K562 (cell line): ENCODE results near the gene FAM171A2. TPM values are rescaled to one million over a fixed set of nuclear protein-coding genes. Genes with fewer than 3 reads are reported as not detected.

ENCODE experiments used
- ESRRA ChIP-seq: fragments of 450-650 bp; IDR thresholded peaks from 2 replicates; pipeline ENCODE4 v1.6.1; 2014; ENCODE audit warnings: low read depth, mild to moderate bottlenecking, moderate library complexity, borderline replicate concordance
- ETV5 ChIP-seq: sonication (generic); formaldehyde crosslinking; IDR thresholded peaks from 2 replicates; pipeline ENCODE4 v1.4.0; 2020; ENCODE audit warnings: low read depth, mild to moderate bottlenecking, missing genetic modification reagents
- FOXK2 ChIP-seq, 2 experiments: fragments of 450-650 bp; IDR thresholded peaks in 1 of 2; conservative IDR thresholded peaks in 1 of 2; 2 replicates each; pipeline ENCODE4 v1.6.1; 2016; ENCODE audit warnings: low read depth in 2 of 2, mild to moderate bottlenecking in 1 of 2
- IFI16 ChIP-seq: fragments of 250-450 bp; sonication (Bioruptor Pico); IDR thresholded peaks from 2 replicates; pipeline ENCODE4 v2.1.2; 2022; ENCODE audit warnings: mild to moderate bottlenecking, inconsistent platforms
- SETDB1 ChIP-seq: IDR thresholded peaks from one replicate; pipeline ENCODE4 v1.6.1; 2012; ENCODE audit warnings: low read length, control low read depth, inconsistent platforms
- SIX5 ChIP-seq, 2 experiments: IDR thresholded peaks; 2 replicates each; pipeline ENCODE4 v1.6.1; 2011; ENCODE audit warnings: low read length in 2 of 2, borderline replicate concordance in 1 of 2, low read depth in 1 of 2, mild to moderate bottlenecking in 1 of 2, moderate library complexity in 1 of 2; ENCODE audit not compliant: insufficient read depth in 1 of 2
- ZC3H11A ChIP-seq: IDR thresholded peaks from 2 replicates; pipeline ENCODE4 v1.6.1; 2012; ENCODE audit warnings: low read depth, low read length, improper control_type of control experiment
- ZEB2 ChIP-seq: fragments of 450-650 bp; IDR thresholded peaks from 2 replicates; pipeline ENCODE4 v1.6.1; 2016
- ZKSCAN8 ChIP-seq: fragments of 200-800 bp; sonication (Bioruptor generic); IDR thresholded peaks from 2 replicates; pipeline ENCODE4 v1.6.1; 2016; ENCODE audit warnings: missing genetic modification characterization, missing compliant biosample characterization
- ZNF121 ChIP-seq: sonication (generic); formaldehyde crosslinking; conservative IDR thresholded peaks from 2 replicates; pipeline ENCODE4 v1.8.0; 2022; ENCODE audit warnings: missing genetic modification reagents
- ZNF197 ChIP-seq: fragments of 200-800 bp; sonication (Bioruptor generic); IDR thresholded peaks from 2 replicates; pipeline ENCODE4 v1.6.1; 2016; ENCODE audit warnings: low read depth, missing genetic modification characterization, missing compliant biosample characterization
- ZNF316 ChIP-seq: fragments of 450-650 bp; IDR thresholded peaks from 2 replicates; pipeline ENCODE4 v1.6.1; 2016
- ZNF408 ChIP-seq: fragments of 250-450 bp; sonication (Bioruptor Pico); IDR thresholded peaks from 2 replicates; pipeline ENCODE4 v1.4.0; 2020; ENCODE audit warnings: low read depth, mild to moderate bottlenecking, moderate library complexity
- ZNF780A ChIP-seq: fragments of 250-450 bp; sonication (Bioruptor Pico); IDR thresholded peaks from 2 replicates; pipeline ENCODE4 v1.5.0; 2021; ENCODE audit warnings: mild to moderate bottlenecking
- ZNF785 ChIP-seq: fragments of 250-450 bp; sonication (Bioruptor Pico); IDR thresholded peaks from 2 replicates; pipeline ENCODE4 v1.4.0; 2020; ENCODE audit warnings: mild to moderate bottlenecking
- polyA plus RNA-seq, 8 experiments: library from polyadenylated mRNA; depleted of rRNA in 4 of 8; stranded (reverse) in 5 of 8; unstranded in 3 of 8; fragments of >200 nt; fragmentation: Nextera tagmentation in 2 of 8; fragmentation: Illumina TruSeq in 1 of 8; extraction: Ambion mirVana in 2 of 8; extraction: Trizol in 1 of 8; gene quantifications; 2 replicates each; pipeline versions ENCODE4 v1.2.1 to v1.2.3, GENCODE V29; 2011 to 2014; ENCODE audit warnings: inconsistent platforms in 1 of 8, missing spikeins in 1 of 8
- total RNA-seq, 7 experiments: library from RNA; depleted of rRNA in 6 of 7; stranded (reverse); fragments of >200 nt in 6 of 7; fragmentation: Illumina TruSeq in 2 of 7; extraction: Trizol in 2 of 7; gene quantifications; 2 replicates each; pipeline versions ENCODE4 v1.2.1 to v1.2.3, GENCODE V29; 2011 to 2021; ENCODE audit warnings: low replicate concordance in 1 of 7
- TF ChIP-seq, protein P1 (sequence below): fragments of 450-650 bp; IDR thresholded peaks from 2 replicates; pipeline ENCODE4 v1.6.1; 2016
- TF ChIP-seq, protein P2 (sequence below): sonication (generic); formaldehyde crosslinking; IDR thresholded peaks from 2 replicates; pipeline ENCODE4 v1.8.0; 2022; ENCODE audit warnings: mild to moderate bottlenecking, low read depth, missing genetic modification reagents
- TF ChIP-seq, protein P3 (sequence below), 3 experiments: fragments of 200-800 bp in 1 of 3; fragments of 250-450 bp in 1 of 3; fragments of 450-650 bp in 1 of 3; sonication (Bioruptor Pico) in 1 of 3; sonication (Bioruptor generic) in 1 of 3; formaldehyde crosslinking in 1 of 3; IDR thresholded peaks; 2 replicates each; pipeline versions ENCODE4 v1.6.1 to v1.8.0; 2016 to 2022; ENCODE audit warnings: mild to moderate bottlenecking in 2 of 3, missing genetic modification characterization in 2 of 3, missing compliant biosample characterization in 1 of 3, moderate library complexity in 1 of 3
- TF ChIP-seq, protein P4 (sequence below), 2 experiments: fragments of 250-450 bp in 1 of 2; fragments of 450-650 bp in 1 of 2; sonication (Bioruptor Pico) in 1 of 2; IDR thresholded peaks; 2 replicates each; pipeline versions ENCODE4 v1.6.1 to v1.8.0; 2016 to 2021; ENCODE audit warnings: mild to moderate bottlenecking in 2 of 2, moderate library complexity in 2 of 2, missing compliant biosample characterization in 1 of 2, missing genetic modification characterization in 1 of 2
- TF ChIP-seq, protein P5 (sequence below), 2 experiments: fragments of 200-800 bp in 1 of 2; sonication (Bioruptor generic) in 1 of 2; sonication (generic) in 1 of 2; formaldehyde crosslinking in 1 of 2; IDR thresholded peaks in 1 of 2; conservative IDR thresholded peaks in 1 of 2; 2 replicates each; pipeline versions ENCODE4 v1.5.0 to v1.6.1; 2016 to 2020; ENCODE audit warnings: missing compliant biosample characterization in 1 of 2, missing genetic modification characterization in 1 of 2, missing genetic modification reagents in 1 of 2

FAM171A2 gene
- total and polyA plus RNA-seq, 9 of the 15 experiments (the other 6 are each of a cell fraction or from before 2014, with no cell fraction given) = 0.10 to 10.2 (median 2.0) TPM; not detected in 1

DNA sequence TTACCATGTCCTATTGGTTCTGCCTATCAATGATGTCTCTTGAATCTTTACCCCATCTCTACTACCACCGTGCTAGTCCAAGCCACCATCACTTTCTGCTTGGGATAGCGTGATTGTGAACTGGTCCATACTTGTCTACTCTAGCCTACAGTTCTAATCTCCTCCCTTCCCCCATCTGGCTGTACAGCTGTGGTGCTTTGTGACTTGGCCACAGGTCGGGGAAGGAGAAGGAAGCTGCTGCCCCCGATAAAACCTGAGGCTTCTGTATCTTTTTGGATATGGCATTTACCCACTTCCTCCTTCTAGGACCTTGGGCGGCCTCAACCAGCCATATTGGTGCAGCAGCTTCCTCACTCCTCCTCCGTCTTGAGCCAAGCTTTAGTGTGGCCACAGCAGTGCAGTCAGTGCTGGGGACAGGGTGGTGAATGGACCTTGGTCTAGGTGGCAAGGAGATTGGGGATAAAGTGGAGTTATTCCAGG is 26.1 kb upstream of the FAM171A2 start (continued):
- TF ChIP-seq SIX5 (IDR thresholded peaks at IDR 0.05; ENCODE audit: borderline replicate concordance in 1 of 2, insufficient read depth in 1 of 2, low read depth in 1 of 2, low read length in 2 of 2) = no peak
- no peak for TF ChIP-seq ZEB2
- no peak for TF ChIP-seq ZNF121 (CRISPR knock-in tag)
- TF ChIP-seq ESRRA = no peak
- TF ChIP-seq ZC3H11A = no peak
- no peak for TF ChIP-seq FOXK2 (conservative IDR thresholded peaks at IDR 0.05 in 1 of 2, IDR thresholded peaks at IDR 0.05 in 1 of 2; ENCODE audit: low read depth in 2 of 2)
- no peak for TF ChIP-seq ZNF316
- TF ChIP-seq, protein P1, sequence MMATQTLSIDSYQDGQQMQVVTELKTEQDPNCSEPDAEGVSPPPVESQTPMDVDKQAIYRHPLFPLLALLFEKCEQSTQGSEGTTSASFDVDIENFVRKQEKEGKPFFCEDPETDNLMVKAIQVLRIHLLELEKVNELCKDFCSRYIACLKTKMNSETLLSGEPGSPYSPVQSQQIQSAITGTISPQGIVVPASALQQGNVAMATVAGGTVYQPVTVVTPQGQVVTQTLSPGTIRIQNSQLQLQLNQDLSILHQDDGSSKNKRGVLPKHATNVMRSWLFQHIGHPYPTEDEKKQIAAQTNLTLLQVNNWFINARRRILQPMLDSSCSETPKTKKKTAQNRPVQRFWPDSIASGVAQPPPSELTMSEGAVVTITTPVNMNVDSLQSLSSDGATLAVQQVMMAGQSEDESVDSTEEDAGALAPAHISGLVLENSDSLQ = no peak
- TF ChIP-seq ZNF408 (CRISPR knock-in tag) = no peak
- TF ChIP-seq, protein P2, sequence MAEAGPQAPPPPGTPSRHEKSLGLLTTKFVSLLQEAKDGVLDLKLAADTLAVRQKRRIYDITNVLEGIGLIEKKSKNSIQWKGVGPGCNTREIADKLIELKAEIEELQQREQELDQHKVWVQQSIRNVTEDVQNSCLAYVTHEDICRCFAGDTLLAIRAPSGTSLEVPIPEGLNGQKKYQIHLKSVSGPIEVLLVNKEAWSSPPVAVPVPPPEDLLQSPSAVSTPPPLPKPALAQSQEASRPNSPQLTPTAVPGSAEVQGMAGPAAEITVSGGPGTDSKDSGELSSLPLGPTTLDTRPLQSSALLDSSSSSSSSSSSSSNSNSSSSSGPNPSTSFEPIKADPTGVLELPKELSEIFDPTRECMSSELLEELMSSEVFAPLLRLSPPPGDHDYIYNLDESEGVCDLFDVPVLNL (CRISPR knock-in tag) = no peak
- TF ChIP-seq ZNF785 (CRISPR knock-in tag) = no peak
- TF ChIP-seq, protein P3, sequence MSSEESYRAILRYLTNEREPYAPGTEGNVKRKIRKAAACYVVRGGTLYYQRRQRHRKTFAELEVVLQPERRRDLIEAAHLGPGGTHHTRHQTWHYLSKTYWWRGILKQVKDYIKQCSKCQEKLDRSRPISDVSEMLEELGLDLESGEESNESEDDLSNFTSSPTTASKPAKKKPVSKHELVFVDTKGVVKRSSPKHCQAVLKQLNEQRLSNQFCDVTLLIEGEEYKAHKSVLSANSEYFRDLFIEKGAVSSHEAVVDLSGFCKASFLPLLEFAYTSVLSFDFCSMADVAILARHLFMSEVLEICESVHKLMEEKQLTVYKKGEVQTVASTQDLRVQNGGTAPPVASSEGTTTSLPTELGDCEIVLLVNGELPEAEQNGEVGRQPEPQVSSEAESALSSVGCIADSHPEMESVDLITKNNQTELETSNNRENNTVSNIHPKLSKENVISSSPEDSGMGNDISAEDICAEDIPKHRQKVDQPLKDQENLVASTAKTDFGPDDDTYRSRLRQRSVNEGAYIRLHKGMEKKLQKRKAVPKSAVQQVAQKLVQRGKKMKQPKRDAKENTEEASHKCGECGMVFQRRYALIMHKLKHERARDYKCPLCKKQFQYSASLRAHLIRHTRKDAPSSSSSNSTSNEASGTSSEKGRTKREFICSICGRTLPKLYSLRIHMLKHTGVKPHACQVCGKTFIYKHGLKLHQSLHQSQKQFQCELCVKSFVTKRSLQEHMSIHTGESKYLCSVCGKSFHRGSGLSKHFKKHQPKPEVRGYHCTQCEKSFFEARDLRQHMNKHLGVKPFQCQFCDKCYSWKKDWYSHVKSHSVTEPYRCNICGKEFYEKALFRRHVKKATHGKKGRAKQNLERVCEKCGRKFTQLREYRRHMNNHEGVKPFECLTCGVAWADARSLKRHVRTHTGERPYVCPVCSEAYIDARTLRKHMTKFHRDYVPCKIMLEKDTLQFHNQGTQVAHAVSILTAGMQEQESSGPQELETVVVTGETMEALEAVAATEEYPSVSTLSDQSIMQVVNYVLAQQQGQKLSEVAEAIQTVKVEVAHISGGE (CRISPR knock-in tag; IDR thresholded peaks at IDR 0.05) = peak in 1 of 3 experiments; percentile 93; a peak in 2 of 6 replicates
- TF ChIP-seq ZNF197 (CRISPR knock-in tag) = no peak
- peak; percentile 63; the same call in 1 of the 2 replicates for TF ChIP-seq ZKSCAN8
- TF ChIP-seq, protein P4, sequence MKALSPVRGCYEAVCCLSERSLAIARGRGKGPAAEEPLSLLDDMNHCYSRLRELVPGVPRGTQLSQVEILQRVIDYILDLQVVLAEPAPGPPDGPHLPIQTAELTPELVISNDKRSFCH (CRISPR knock-in tag; IDR thresholded peaks at IDR 0.05) = no peak
- TF ChIP-seq, protein P4 (tag; IDR thresholded peaks at IDR 0.05) = peak; percentile 92
- TF ChIP-seq, protein P5, sequence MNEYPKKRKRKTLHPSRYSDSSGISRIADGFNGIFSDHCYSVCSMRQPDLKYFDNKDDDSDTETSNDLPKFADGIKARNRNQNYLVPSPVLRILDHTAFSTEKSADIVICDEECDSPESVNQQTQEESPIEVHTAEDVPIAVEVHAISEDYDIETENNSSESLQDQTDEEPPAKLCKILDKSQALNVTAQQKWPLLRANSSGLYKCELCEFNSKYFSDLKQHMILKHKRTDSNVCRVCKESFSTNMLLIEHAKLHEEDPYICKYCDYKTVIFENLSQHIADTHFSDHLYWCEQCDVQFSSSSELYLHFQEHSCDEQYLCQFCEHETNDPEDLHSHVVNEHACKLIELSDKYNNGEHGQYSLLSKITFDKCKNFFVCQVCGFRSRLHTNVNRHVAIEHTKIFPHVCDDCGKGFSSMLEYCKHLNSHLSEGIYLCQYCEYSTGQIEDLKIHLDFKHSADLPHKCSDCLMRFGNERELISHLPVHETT (CRISPR knock-in tag; conservative IDR thresholded peaks at IDR 0.05 in 1 of 2, IDR thresholded peaks at IDR 0.05 in 1 of 2) = peak in 1 of 2 experiments; percentile 89; a peak in 2 of 4 replicates
- peak; percentile 77; the same call in 1 of the 2 replicates for TF ChIP-seq ETV5 (CRISPR knock-in tag)
- no peak for TF ChIP-seq SETDB1
- no peak for TF ChIP-seq IFI16 (CRISPR knock-in tag)
- TF ChIP-seq ZNF780A (CRISPR knock-in tag) = no peak
